ENCODE data around the gene DMC1. TPM values are rescaled to one million over a fixed set of nuclear protein-coding genes. Genes with fewer than 3 reads are reported as not detected.

The DMC1 gene
- total and polyA plus RNA-seq, 2 experiments from 2014 or later: 5.0 to 18.5 TPM

GRCh38 chr22:38494939-38495338 is 75.0 kb downstream of the DMC1 start:
- no peak overlapping the region for H2AFZ ChIP-seq
- Mint-ChIP-seq H3K36me3 (ENCODE audit: low read depth) (peaks cover 98% of the 10 kb centered on the region), H3K9me3 (no peaks in the 10 kb centered on the region), H3K4me3 (no peak overlapping the region), H3K27ac (no peak overlapping the region; the same call in 1 of the 2 replicates), H3K4me1 (peaks cover 32% of the 10 kb centered on the region), H3K27me3 (ENCODE audit: insufficient read depth, low read depth, poor library complexity) (peaks cover 4% of the 10 kb centered on the region)
- no peaks in the 10 kb centered on the region for H3K9me2 ChIP-seq (ENCODE audit: insufficient read depth)
- H3F3A ChIP-seq (replicated peaks; ENCODE audit: low read depth): peaks cover 44% of the 10 kb centered on the region
- no peak overlapping the region for H3K4me2 ChIP-seq
- H3K4me3 ChIP-seq: no peak overlapping the region
- no peak for TF ChIP-seq ZNF331 (CRISPR knock-in tag; IDR thresholded peaks at IDR 0.05; ENCODE audit: low read depth)
- peak in 1 of 2 experiments; percentile 5; a peak in 1 of 4 replicates for TF ChIP-seq CTCF (conservative IDR thresholded peaks at IDR 0.05; ENCODE audit: low read depth in 2 of 2)
- H3K27ac ChIP-seq (ENCODE audit: low read depth): peak overlapping the region; percentile 60; the same call in 1 of the 2 replicates
- peaks cover 11% of the 10 kb centered on the region for H3K4me1 ChIP-seq (ENCODE audit: insufficient read depth)
- H3K79me2 ChIP-seq (replicated peaks; ENCODE audit: insufficient read depth): peaks cover 71% of the 10 kb centered on the region
- H3K36me3 ChIP-seq (ENCODE audit: insufficient read depth): peaks cover 93% of the 10 kb centered on the region
- DNase-seq (ENCODE audit: low spot score) (no peak), ATAC-seq (peak; percentile 40)
- H4K20me1 ChIP-seq (replicated peaks; ENCODE audit: insufficient read depth): peaks cover 46% of the 10 kb centered on the region
- H3K27me3 ChIP-seq (ENCODE audit: insufficient read depth): no peaks in the 10 kb centered on the region

GRCh38 chr22:38494498-38494897 is 75.5 kb downstream of the DMC1 start:
- H3K27ac Mint-ChIP-seq: no peak overlapping the region
- Histone ChIP-seq H3F3A (replicated peaks; ENCODE audit: low read depth) (peaks cover 44% of the 10 kb centered on the region), H2AFZ (no peak overlapping the region), H3K27me3 (ENCODE audit: insufficient read depth) (no peaks in the 10 kb centered on the region), H3K9me2 (ENCODE audit: insufficient read depth) (no peaks in the 10 kb centered on the region), H3K4me3 (no peak overlapping the region), H3K27ac (ENCODE audit: low read depth) (peak overlapping the region; percentile 60; the same call in 1 of the 2 replicates), H3K36me3 (ENCODE audit: insufficient read depth) (peaks cover 93% of the 10 kb centered on the region), H3K4me1 (ENCODE audit: insufficient read depth) (peaks cover 12% of the 10 kb centered on the region), H3K4me2 (no peak overlapping the region), H4K20me1 (replicated peaks; ENCODE audit: insufficient read depth) (peaks cover 44% of the 10 kb centered on the region), H3K79me2 (replicated peaks; ENCODE audit: insufficient read depth) (peaks cover 67% of the 10 kb centered on the region)
- TF ChIP-seq CREB1 (CRISPR knock-in tag; IDR thresholded peaks at IDR 0.05; ENCODE audit: low read depth) (no peak), ZNF331 (CRISPR knock-in tag; IDR thresholded peaks at IDR 0.05; ENCODE audit: low read depth) (no peak), EZH2phosphoT487 (IDR thresholded peaks at IDR 0.05; ENCODE audit: unreplicated experiment) (no peak), ZNF114 (CRISPR knock-in tag; IDR thresholded peaks at IDR 0.05) (no peak), NANOG (IDR thresholded peaks at IDR 0.05; ENCODE audit: borderline replicate concordance) (no peak), POLR2AphosphoS5 (IDR thresholded peaks at IDR 0.05; ENCODE audit: low read depth) (no peak)
- no peak overlapping the region for H3K4me3 Mint-ChIP-seq
- no peaks in the 10 kb centered on the region for H3K9me3 Mint-ChIP-seq
- ATAC-seq (no peak), DNase-seq (ENCODE audit: low spot score) (no peak)
- H3K36me3 Mint-ChIP-seq (ENCODE audit: low read depth): peaks cover 98% of the 10 kb centered on the region
- H3K27me3 Mint-ChIP-seq (ENCODE audit: insufficient read depth, low read depth, poor library complexity): peaks cover 4% of the 10 kb centered on the region
- peaks cover 37% of the 10 kb centered on the region for H3K4me1 Mint-ChIP-seq

- H3K9me2 ChIP-seq (ENCODE audit: insufficient read depth): no peaks in the 10 kb centered on the region
- H3K4me3 ChIP-seq: no peak overlapping the region
- peaks cover 90% of the 10 kb centered on the region for H3K36me3 ChIP-seq (ENCODE audit: insufficient read depth)
- no peak overlapping the region for H3K4me3 Mint-ChIP-seq
- H3K4me1 Mint-ChIP-seq: peaks cover 42% of the 10 kb centered on the region
- no peaks in the 10 kb centered on the region for H3K9me3 Mint-ChIP-seq
- peaks cover 28% of the 10 kb centered on the region for H4K20me1 ChIP-seq (replicated peaks; ENCODE audit: insufficient read depth)
- no peak for ATAC-seq
- peaks cover 35% of the 10 kb centered on the region; the same call in 1 of the 2 replicates for H3F3A ChIP-seq (replicated peaks; ENCODE audit: low read depth)
- DNase-seq (ENCODE audit: low spot score): no peak
- no peak overlapping the region for H2AFZ ChIP-seq
- peak overlapping the region; percentile 62; the same call in 1 of the 2 replicates for H3K27ac Mint-ChIP-seq
- H3K27me3 ChIP-seq (ENCODE audit: insufficient read depth): no peaks in the 10 kb centered on the region
- H3K36me3 Mint-ChIP-seq (ENCODE audit: low read depth): peaks cover 97% of the 10 kb centered on the region
- peak overlapping the region; percentile 87; the same call in 1 of the 2 replicates for H3K27ac ChIP-seq (ENCODE audit: low read depth)
- peaks cover 12% of the 10 kb centered on the region for H3K4me1 ChIP-seq (ENCODE audit: insufficient read depth)
- H3K27me3 Mint-ChIP-seq (ENCODE audit: insufficient read depth, low read depth, poor library complexity): peaks cover 10% of the 10 kb centered on the region
- peaks cover 55% of the 10 kb centered on the region for H3K79me2 ChIP-seq (replicated peaks; ENCODE audit: insufficient read depth)
- H3K4me2 ChIP-seq: no peak overlapping the region
- TF ChIP-seq ETS1 (IDR thresholded peaks at IDR 0.05) (no peak), POLR2AphosphoS5 (IDR thresholded peaks at IDR 0.05; ENCODE audit: low read depth) (no peak)
These were observed 78.2 kb downstream of the DMC1 start for GRCh38 chr22:38491707-38492348.
